ENCODE data around the gene DAPK2.

DNA sequence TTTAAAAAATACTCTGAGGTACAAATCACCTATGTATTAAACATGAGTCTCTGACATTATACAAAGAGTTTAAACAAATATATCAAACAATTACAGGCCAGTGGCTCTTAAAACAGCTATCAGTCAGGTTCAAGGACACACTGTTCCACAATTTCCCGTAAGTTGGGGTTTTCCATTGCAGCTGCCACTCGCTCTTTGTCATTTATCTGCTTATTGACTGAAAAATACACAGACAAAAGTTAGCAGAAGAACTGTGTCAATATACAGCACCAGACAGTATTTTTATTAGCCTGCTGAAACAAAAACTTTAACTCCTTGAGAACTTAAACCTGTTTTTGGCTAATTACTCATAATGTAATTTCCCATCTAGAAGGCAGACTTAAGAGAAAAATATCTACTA is 26.5 kb upstream of the DAPK2 start:
- TF ChIP-seq, protein P1, sequence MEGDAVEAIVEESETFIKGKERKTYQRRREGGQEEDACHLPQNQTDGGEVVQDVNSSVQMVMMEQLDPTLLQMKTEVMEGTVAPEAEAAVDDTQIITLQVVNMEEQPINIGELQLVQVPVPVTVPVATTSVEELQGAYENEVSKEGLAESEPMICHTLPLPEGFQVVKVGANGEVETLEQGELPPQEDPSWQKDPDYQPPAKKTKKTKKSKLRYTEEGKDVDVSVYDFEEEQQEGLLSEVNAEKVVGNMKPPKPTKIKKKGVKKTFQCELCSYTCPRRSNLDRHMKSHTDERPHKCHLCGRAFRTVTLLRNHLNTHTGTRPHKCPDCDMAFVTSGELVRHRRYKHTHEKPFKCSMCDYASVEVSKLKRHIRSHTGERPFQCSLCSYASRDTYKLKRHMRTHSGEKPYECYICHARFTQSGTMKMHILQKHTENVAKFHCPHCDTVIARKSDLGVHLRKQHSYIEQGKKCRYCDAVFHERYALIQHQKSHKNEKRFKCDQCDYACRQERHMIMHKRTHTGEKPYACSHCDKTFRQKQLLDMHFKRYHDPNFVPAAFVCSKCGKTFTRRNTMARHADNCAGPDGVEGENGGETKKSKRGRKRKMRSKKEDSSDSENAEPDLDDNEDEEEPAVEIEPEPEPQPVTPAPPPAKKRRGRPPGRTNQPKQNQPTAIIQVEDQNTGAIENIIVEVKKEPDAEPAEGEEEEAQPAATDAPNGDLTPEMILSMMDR (IDR thresholded peaks at IDR 0.05; ENCODE audit: insufficient read depth, low read length), result no peak
- TF ChIP-seq GABPA (IDR thresholded peaks at IDR 0.05; ENCODE audit: low read depth) (no peak), POLR2AphosphoS5 (IDR thresholded peaks at IDR 0.05; ENCODE audit: low read depth) (no peak), SPI1 (IDR thresholded peaks at IDR 0.05; ENCODE audit: borderline replicate concordance, low read depth) (no peak)
- TF ChIP-seq, protein P2, sequence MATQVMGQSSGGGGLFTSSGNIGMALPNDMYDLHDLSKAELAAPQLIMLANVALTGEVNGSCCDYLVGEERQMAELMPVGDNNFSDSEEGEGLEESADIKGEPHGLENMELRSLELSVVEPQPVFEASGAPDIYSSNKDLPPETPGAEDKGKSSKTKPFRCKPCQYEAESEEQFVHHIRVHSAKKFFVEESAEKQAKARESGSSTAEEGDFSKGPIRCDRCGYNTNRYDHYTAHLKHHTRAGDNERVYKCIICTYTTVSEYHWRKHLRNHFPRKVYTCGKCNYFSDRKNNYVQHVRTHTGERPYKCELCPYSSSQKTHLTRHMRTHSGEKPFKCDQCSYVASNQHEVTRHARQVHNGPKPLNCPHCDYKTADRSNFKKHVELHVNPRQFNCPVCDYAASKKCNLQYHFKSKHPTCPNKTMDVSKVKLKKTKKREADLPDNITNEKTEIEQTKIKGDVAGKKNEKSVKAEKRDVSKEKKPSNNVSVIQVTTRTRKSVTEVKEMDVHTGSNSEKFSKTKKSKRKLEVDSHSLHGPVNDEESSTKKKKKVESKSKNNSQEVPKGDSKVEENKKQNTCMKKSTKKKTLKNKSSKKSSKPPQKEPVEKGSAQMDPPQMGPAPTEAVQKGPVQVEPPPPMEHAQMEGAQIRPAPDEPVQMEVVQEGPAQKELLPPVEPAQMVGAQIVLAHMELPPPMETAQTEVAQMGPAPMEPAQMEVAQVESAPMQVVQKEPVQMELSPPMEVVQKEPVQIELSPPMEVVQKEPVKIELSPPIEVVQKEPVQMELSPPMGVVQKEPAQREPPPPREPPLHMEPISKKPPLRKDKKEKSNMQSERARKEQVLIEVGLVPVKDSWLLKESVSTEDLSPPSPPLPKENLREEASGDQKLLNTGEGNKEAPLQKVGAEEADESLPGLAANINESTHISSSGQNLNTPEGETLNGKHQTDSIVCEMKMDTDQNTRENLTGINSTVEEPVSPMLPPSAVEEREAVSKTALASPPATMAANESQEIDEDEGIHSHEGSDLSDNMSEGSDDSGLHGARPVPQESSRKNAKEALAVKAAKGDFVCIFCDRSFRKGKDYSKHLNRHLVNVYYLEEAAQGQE (IDR thresholded peaks at IDR 0.05; ENCODE audit: insufficient replicate concordance, low read depth), result no peak

Data from HL-60 (cell line).